HCT116 (cell line): ENCODE results near the gene TRMT2A. TPM values are rescaled to one million over a fixed set of nuclear protein-coding genes. Genes with fewer than 3 reads are reported as not detected.
"Not testable (repeated sequence)": the region's sequence is repeated elsewhere in the genome, so short reads cannot be mapped to it uniquely, and the experiment has no call there.

Experiments used
- ATAC-seq: fragments of 200-7000 bp; cut with Tn5 transposase; 2 replicates; pipeline ENCODE4 v1.9.1; 2020; ENCODE audit warnings: mild to moderate bottlenecking, moderate library complexity
- BruUV-seq: library from RNA; stranded (reverse); fragments of 400-500 nt; replicated peaks from 2 replicates; lab custom pipeline; 2021; lab: Mats Ljungman, UMichigan
- CTCF ChIA-PET: fragments of 300-600 bp; sonication (Branson Sonifier 250); formaldehyde crosslinking; loops from one replicate; lab custom pipeline; 2021; ENCODE audit warnings: antibody characterized with exemption; lab: Charles Lee
- POLR2A ChIA-PET: fragments of 300-600, 350-600 bp; sonication (Branson Sonifier 250); formaldehyde crosslinking; loops from one replicate; lab custom pipeline; 2021; ENCODE audit warnings: antibody characterized with exemption; lab: Charles Lee
- RAD21 ChIA-PET, 2 experiments: fragments of 300-600 bp; sonication (Branson Sonifier 250); formaldehyde crosslinking; loops; one replicate each; lab custom pipeline; 2023; ENCODE audit warnings: low total read pairs in 2 of 2; ENCODE audit not compliant: uncharacterized antibody in 2 of 2, unreplicated experiment in 2 of 2, low non-redundant PET in 1 of 2; lab: Charles Lee
- DNase-seq: peaks from one replicate; pipeline ENCODE4 v3.0.0-alpha.2; 2010; ENCODE audit warnings: low read depth, low spot score
- H2AFZ ChIP-seq: fragments of 200-600 bp; shearing (Covaris generic), sonication (generic); 2 replicates; pipeline ENCODE4 v1.6.1; 2017; ENCODE audit warnings: low read depth, mixed run types, mixed read lengths, antibody characterized with exemption, low read length; ENCODE audit not compliant: poor library complexity, severe bottlenecking
- H3K27ac ChIP-seq: 2 replicates; pipeline ENCODE4 v1.5.1; 2012; ENCODE audit warnings: low read depth, low read length
- H3K27me3 ChIP-seq: fragments of 200-600 bp; sonication (generic); 2 replicates; pipeline ENCODE4 v1.6.1; 2016; ENCODE audit warnings: mixed run types, low read length, mixed read lengths; ENCODE audit not compliant: insufficient read depth
- H3K36me3 ChIP-seq, 2 experiments: fragments of 200-500 bp in 1 of 2; fragments of 200-600 bp in 1 of 2; sonication (Bioruptor generic) in 1 of 2; sonication (generic) in 1 of 2; 2 replicates each; pipeline versions ENCODE4 v1.5.1 to v1.6.1; 2014 to 2016; ENCODE audit warnings: low read length in 2 of 2, inconsistent platforms in 1 of 2, mixed read lengths in 1 of 2, mixed run types in 1 of 2; ENCODE audit not compliant: insufficient read depth in 2 of 2, control insufficient read depth in 1 of 2
- H3K4me1 ChIP-seq, 2 experiments: fragments of 200-600 bp in 1 of 2; sonication (generic) in 1 of 2; 2 replicates each; pipeline versions ENCODE4 v1.5.1 to v1.6.1; 2012 to 2017; ENCODE audit warnings: low read length in 2 of 2, inconsistent platforms in 1 of 2, mild to moderate bottlenecking in 1 of 2, mixed read lengths in 1 of 2, mixed run types in 1 of 2, moderate library complexity in 1 of 2; ENCODE audit not compliant: insufficient read depth in 2 of 2, control insufficient read depth in 1 of 2
- H3K4me2 ChIP-seq: fragments of 200-600 bp; sonication (generic); 2 replicates; pipeline ENCODE4 v1.6.1; 2017; ENCODE audit warnings: mixed run types, low read length, mixed read lengths
- H3K4me3 ChIP-seq, 2 experiments: fragments of 200-600 bp in 1 of 2; sonication (generic) in 1 of 2; replicated peaks in 1 of 2; 2 replicates each; pipeline ENCODE4 v1.5.1; 2011 to 2016; ENCODE audit warnings: low read length in 2 of 2, control low read depth in 1 of 2, low read depth in 1 of 2, mild to moderate bottlenecking in 1 of 2, mixed read lengths in 1 of 2, mixed run types in 1 of 2
- H3K79me2 ChIP-seq: fragments of 200-600 bp; sonication (generic); 2 replicates; pipeline ENCODE4 v1.6.1; 2017; ENCODE audit warnings: mild to moderate bottlenecking, mixed run types, low read length, moderate library complexity, mixed read lengths; ENCODE audit not compliant: insufficient read depth
- H3K9ac ChIP-seq: fragments of 200-600 bp; sonication (generic); 2 replicates; pipeline ENCODE4 v1.6.1; 2016; ENCODE audit warnings: low read length, mixed read lengths
- H3K9me2 ChIP-seq: fragments of 200-600 bp; sonication (generic), shearing (Covaris generic); 2 replicates; pipeline ENCODE4 v1.6.1; 2017; ENCODE audit warnings: mixed run types, mild to moderate bottlenecking, moderate library complexity; ENCODE audit not compliant: insufficient read depth
- H3K9me3 ChIP-seq, 2 experiments: fragments of 200-500 bp in 1 of 2; fragments of 200-600 bp in 1 of 2; sonication (Bioruptor generic) in 1 of 2; sonication (generic) in 1 of 2; 2 replicates each; pipeline ENCODE4 v1.6.1; 2014 to 2017; ENCODE audit warnings: low read length in 2 of 2, mixed read lengths in 2 of 2, inconsistent platforms in 1 of 2, low read depth in 1 of 2, mild to moderate bottlenecking in 1 of 2, mixed run types in 1 of 2, moderate library complexity in 1 of 2; ENCODE audit not compliant: control insufficient read depth in 1 of 2, insufficient read depth in 1 of 2
- H4K20me1 ChIP-seq: fragments of 200-600 bp; sonication (generic), shearing (Covaris generic); 2 replicates; pipeline ENCODE4 v1.6.1; 2017; ENCODE audit warnings: mixed run types, mild to moderate bottlenecking, moderate library complexity; ENCODE audit not compliant: insufficient read depth
- CBX3 ChIP-seq: IDR thresholded peaks from 2 replicates; pipeline ENCODE4 v1.6.1; 2012; ENCODE audit warnings: low read depth
- CEBPB ChIP-seq: IDR thresholded peaks from 2 replicates; pipeline ENCODE4 v1.6.1; 2012; ENCODE audit warnings: low read depth
- EGR1 ChIP-seq: IDR thresholded peaks from 2 replicates; pipeline ENCODE4 v1.6.1; 2012; ENCODE audit warnings: low read depth
- ELF1 ChIP-seq: IDR thresholded peaks from 2 replicates; pipeline ENCODE4 v1.6.1; 2012; ENCODE audit warnings: low read depth, borderline replicate concordance
- EZH2phosphoT487 ChIP-seq: fragments of 200-600 bp; IDR thresholded peaks from 2 replicates; pipeline ENCODE4 v1.6.1; 2018; ENCODE audit warnings: antibody characterized with exemption, borderline replicate concordance
- FOSL1 ChIP-seq: IDR thresholded peaks from 2 replicates; pipeline ENCODE4 v1.6.1; 2012; ENCODE audit warnings: low read depth
- POLR2AphosphoS5 ChIP-seq: IDR thresholded peaks from 2 replicates; pipeline ENCODE4 v1.6.1; 2011; ENCODE audit warnings: mild to moderate bottlenecking, low read depth, low read length, moderate library complexity
- RAD21 ChIP-seq: IDR thresholded peaks from 2 replicates; pipeline ENCODE4 v1.6.1; 2012; ENCODE audit warnings: low read depth, mild to moderate bottlenecking
- SIN3A ChIP-seq: IDR thresholded peaks from 2 replicates; pipeline ENCODE4 v1.6.1; 2012; ENCODE audit warnings: low read depth
- SP1 ChIP-seq: IDR thresholded peaks from 2 replicates; pipeline ENCODE4 v1.6.1; 2012; ENCODE audit warnings: low read depth
- SRF ChIP-seq: IDR thresholded peaks from 2 replicates; pipeline ENCODE4 v1.6.1; 2012; ENCODE audit warnings: low read depth
- TCF7L2 ChIP-seq: IDR thresholded peaks from 2 replicates; pipeline ENCODE4 v1.7.0; 2011; ENCODE audit warnings: borderline replicate concordance, inconsistent platforms; ENCODE audit not compliant: insufficient read depth, insufficient read length; ENCODE audit errors: extremely low read depth
- YY1 ChIP-seq: IDR thresholded peaks from 2 replicates; pipeline ENCODE4 v1.6.1; 2011; ENCODE audit warnings: low read length, low read depth, moderate library complexity, mild to moderate bottlenecking; ENCODE audit not compliant: insufficient replicate concordance; ENCODE audit errors: extremely low read depth
- ZFX ChIP-seq: fragments of 450-650 bp; IDR thresholded peaks from 2 replicates; pipeline ENCODE4 v1.6.1; 2017
- ZNF274 ChIP-seq: fragments of 200-500 bp; sonication (Bioruptor generic); IDR thresholded peaks from 2 replicates; pipeline ENCODE4 v1.6.1; 2014; ENCODE audit warnings: mild to moderate bottlenecking, low read depth, low read length, inconsistent platforms
- intact Hi-C: fragments of 100-400 bp; cut with micrococcal nuclease; formaldehyde crosslinking; loops from 2 replicates; pipeline ENCODE4 v1.10.0; 2022
- total RNA-seq: library from RNA; stranded (reverse); gene quantifications from one replicate; pipeline ENCODE4 v1.2.1, GENCODE V29; 2021; ENCODE audit not compliant: unreplicated experiment
- TF ChIP-seq, protein P1 (sequence below): IDR thresholded peaks from 2 replicates; pipeline ENCODE4 v1.6.1; 2012
- TF ChIP-seq, protein P2 (sequence below): IDR thresholded peaks from 2 replicates; pipeline ENCODE4 v1.6.1; 2012; ENCODE audit warnings: low read depth
- TF ChIP-seq, protein P3 (sequence below): IDR thresholded peaks from 2 replicates; pipeline ENCODE4 v1.6.1; 2012
- TF ChIP-seq, protein P4 (sequence below), 3 experiments: fragments of 200-600 bp in 1 of 3; sonication (generic) in 1 of 3; IDR thresholded peaks in 2 of 3; conservative IDR thresholded peaks in 1 of 3; 2 replicates each; pipeline ENCODE4 v1.5.1; 2012 to 2017; ENCODE audit warnings: low read depth in 2 of 3, low read length in 2 of 3, antibody characterized with exemption in 1 of 3, borderline replicate concordance in 1 of 3, control low read depth in 1 of 3, mild to moderate bottlenecking in 1 of 3, mixed read lengths in 1 of 3, mixed run types in 1 of 3, moderate library complexity in 1 of 3; ENCODE audit not compliant: insufficient read depth in 1 of 3

Gene TRMT2A
- total RNA-seq, 1 experiment from 2014 or later: 67.3 TPM

DNA sequence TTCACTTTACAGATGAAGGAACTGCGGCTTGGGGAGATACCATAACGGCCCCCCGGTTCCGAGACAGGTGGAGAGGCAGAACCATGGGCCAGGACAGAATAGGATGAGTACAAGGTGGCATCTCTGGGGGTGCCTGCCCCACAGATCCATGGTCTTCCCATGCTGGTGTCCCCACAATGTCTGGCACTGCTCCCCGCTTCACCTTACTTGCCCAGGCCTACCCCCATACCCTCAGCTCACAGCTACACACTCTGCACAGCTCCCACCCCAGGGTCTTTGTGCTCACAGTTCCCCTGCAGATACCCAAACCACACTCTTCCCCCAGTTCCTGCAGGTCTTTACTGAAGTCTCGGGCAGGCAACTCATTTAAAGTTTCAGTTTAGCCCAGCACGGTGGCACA is 48.4 kb downstream of the TRMT2A start:
- intact Hi-C loops: no loop called here
- H3K79me2 ChIP-seq: no peaks in the 10 kb centered on the region
- no peaks in the 10 kb centered on the region for H3K27me3 ChIP-seq
- no peaks in the 10 kb centered on the region for H3K9me3 ChIP-seq
- ChIA-PET CTCF (no interaction called here), RAD21 (no interaction called here), POLR2A (no interaction called here)
- TF ChIP-seq, protein P1, sequence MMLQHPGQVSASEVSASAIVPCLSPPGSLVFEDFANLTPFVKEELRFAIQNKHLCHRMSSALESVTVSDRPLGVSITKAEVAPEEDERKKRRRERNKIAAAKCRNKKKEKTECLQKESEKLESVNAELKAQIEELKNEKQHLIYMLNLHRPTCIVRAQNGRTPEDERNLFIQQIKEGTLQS: no peak
- TF ChIP-seq POLR2AphosphoS5 (no peak), CEBPB (no peak), SRF (no peak), FOSL1 (no peak), SIN3A (no peak), ZFX (no peak), TCF7L2 (no peak), EGR1 (no peak), ELF1 (no peak), RAD21 (no peak), EZH2phosphoT487 (no peak), SP1 (no peak), ZNF274 (no peak), CBX3 (no peak), YY1 (no peak)
- TF ChIP-seq, protein P2, sequence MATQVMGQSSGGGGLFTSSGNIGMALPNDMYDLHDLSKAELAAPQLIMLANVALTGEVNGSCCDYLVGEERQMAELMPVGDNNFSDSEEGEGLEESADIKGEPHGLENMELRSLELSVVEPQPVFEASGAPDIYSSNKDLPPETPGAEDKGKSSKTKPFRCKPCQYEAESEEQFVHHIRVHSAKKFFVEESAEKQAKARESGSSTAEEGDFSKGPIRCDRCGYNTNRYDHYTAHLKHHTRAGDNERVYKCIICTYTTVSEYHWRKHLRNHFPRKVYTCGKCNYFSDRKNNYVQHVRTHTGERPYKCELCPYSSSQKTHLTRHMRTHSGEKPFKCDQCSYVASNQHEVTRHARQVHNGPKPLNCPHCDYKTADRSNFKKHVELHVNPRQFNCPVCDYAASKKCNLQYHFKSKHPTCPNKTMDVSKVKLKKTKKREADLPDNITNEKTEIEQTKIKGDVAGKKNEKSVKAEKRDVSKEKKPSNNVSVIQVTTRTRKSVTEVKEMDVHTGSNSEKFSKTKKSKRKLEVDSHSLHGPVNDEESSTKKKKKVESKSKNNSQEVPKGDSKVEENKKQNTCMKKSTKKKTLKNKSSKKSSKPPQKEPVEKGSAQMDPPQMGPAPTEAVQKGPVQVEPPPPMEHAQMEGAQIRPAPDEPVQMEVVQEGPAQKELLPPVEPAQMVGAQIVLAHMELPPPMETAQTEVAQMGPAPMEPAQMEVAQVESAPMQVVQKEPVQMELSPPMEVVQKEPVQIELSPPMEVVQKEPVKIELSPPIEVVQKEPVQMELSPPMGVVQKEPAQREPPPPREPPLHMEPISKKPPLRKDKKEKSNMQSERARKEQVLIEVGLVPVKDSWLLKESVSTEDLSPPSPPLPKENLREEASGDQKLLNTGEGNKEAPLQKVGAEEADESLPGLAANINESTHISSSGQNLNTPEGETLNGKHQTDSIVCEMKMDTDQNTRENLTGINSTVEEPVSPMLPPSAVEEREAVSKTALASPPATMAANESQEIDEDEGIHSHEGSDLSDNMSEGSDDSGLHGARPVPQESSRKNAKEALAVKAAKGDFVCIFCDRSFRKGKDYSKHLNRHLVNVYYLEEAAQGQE: no peak
- TF ChIP-seq, protein P3, sequence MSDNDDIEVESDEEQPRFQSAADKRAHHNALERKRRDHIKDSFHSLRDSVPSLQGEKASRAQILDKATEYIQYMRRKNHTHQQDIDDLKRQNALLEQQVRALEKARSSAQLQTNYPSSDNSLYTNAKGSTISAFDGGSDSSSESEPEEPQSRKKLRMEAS: no peak
- TF ChIP-seq, protein P4, sequence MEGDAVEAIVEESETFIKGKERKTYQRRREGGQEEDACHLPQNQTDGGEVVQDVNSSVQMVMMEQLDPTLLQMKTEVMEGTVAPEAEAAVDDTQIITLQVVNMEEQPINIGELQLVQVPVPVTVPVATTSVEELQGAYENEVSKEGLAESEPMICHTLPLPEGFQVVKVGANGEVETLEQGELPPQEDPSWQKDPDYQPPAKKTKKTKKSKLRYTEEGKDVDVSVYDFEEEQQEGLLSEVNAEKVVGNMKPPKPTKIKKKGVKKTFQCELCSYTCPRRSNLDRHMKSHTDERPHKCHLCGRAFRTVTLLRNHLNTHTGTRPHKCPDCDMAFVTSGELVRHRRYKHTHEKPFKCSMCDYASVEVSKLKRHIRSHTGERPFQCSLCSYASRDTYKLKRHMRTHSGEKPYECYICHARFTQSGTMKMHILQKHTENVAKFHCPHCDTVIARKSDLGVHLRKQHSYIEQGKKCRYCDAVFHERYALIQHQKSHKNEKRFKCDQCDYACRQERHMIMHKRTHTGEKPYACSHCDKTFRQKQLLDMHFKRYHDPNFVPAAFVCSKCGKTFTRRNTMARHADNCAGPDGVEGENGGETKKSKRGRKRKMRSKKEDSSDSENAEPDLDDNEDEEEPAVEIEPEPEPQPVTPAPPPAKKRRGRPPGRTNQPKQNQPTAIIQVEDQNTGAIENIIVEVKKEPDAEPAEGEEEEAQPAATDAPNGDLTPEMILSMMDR (IDR thresholded peaks at IDR 0.05 in 2 of 3, conservative IDR thresholded peaks at IDR 0.05 in 1 of 3; ENCODE audit: borderline replicate concordance in 1 of 3, insufficient read depth in 1 of 3, low read depth in 2 of 3, low read length in 2 of 3): no peak
- no TSS peak for BruUV-seq
- no peak overlapping the region for H2AFZ ChIP-seq
- no peak overlapping the region for H3K4me2 ChIP-seq
- no peak overlapping the region for H3K27ac ChIP-seq
- no peak overlapping the region for H3K4me3 ChIP-seq
- no peaks in the 10 kb centered on the region for H3K4me1 ChIP-seq
- no peak for ATAC-seq
- no peak overlapping the region for H3K9ac ChIP-seq
- no peak for DNase-seq
- H3K36me3 ChIP-seq: no peaks in the 10 kb centered on the region
- no peaks in the 10 kb centered on the region for H4K20me1 ChIP-seq
- H3K9me2 ChIP-seq: no peaks in the 10 kb centered on the region

DNA sequence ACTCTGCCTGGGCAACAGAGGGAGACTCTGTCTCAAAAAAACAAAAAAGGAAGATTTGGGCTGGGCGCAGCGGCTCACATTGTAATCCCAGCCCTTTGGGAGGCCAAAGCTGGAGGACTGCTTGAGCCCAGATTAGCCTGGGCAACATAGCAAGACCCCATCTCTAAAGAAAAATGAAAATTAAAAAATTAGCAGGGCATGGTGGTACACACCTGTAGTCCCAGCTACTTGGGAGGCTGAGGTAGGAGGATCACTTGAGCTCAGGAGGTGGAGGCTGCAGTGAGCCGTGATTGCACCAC is 49.7 kb downstream of the TRMT2A start:
- BruUV-seq, CTCF ChIA-PET, H3K27ac ChIP-seq, POLR2A ChIA-PET, H3K9me3 ChIP-seq, H3K9ac ChIP-seq, ATAC-seq, H2AFZ ChIP-seq, H3K36me3 ChIP-seq, intact Hi-C loops, H4K20me1 ChIP-seq, H3K27me3 ChIP-seq, H3K4me2 ChIP-seq, H3K4me3 ChIP-seq, H3K9me2 ChIP-seq, RAD21 ChIA-PET, H3K79me2 ChIP-seq, DNase-seq: not testable (repeated sequence)
- peaks cover 3 to 11% of the 10 kb centered on the region in 2 experiments for H3K4me1 ChIP-seq
